SK-N-SH (cell line): ENCODE data around the gene ARIH2. TPM values are rescaled to one million over a fixed set of nuclear protein-coding genes. Genes with fewer than 3 reads are reported as not detected.
A peak's percentile ranks its signal among the peaks of the same experiment; 100 is the strongest.

Experiments used
- CTCF ChIA-PET: fragments of 300-600, 350-600 bp; formaldehyde crosslinking; extraction: SDS; loops from one replicate; lab custom pipeline; 2021; lab: Yijun Ruan, JAX
- POLR2A ChIA-PET: fragments of 350-600 bp; sonication (Branson Sonifier 250); formaldehyde crosslinking; extraction: SDS; loops from one replicate; lab custom pipeline; 2020; ENCODE audit warnings: antibody characterized with exemption, inconsistent platforms; lab: Yijun Ruan, JAX
- DNase-seq: peaks from one replicate; pipeline ENCODE4 v3.0.0; 2012
- H2AFZ ChIP-seq: fragments of 200-600 bp; sonication (generic); 2 replicates; pipeline ENCODE4 v1.8.1; 2016; ENCODE audit warnings: antibody characterized with exemption, mild to moderate bottlenecking, low read depth
- H3F3A ChIP-seq: fragments of 200-600 bp; sonication (generic); replicated peaks from 2 replicates; pipeline ENCODE3; 2016; ENCODE audit warnings: antibody characterized with exemption, mild to moderate bottlenecking; ENCODE audit not compliant: insufficient read depth
- H3K27ac ChIP-seq, 2 experiments: fragments of 200-500 bp in 1 of 2; fragments of 200-600 bp in 1 of 2; sonication (Bioruptor generic) in 1 of 2; sonication (generic), shearing (Covaris generic) in 1 of 2; 2 replicates each; pipeline versions ENCODE4 v1.5.1 to v1.6.1; 2014 to 2016; ENCODE audit warnings: low read depth in 2 of 2, inconsistent platforms in 1 of 2, low read length in 1 of 2, mild to moderate bottlenecking in 1 of 2, mixed read lengths in 1 of 2
- H3K27me3 ChIP-seq: fragments of 200-600 bp; sonication (generic), shearing (Covaris generic); 2 replicates; pipeline ENCODE4 v1.6.1; 2016; ENCODE audit warnings: mixed run types; ENCODE audit not compliant: insufficient read depth
- H3K36me3 ChIP-seq, 2 experiments: fragments of 200-500 bp in 1 of 2; fragments of 200-600 bp in 1 of 2; sonication (Bioruptor generic) in 1 of 2; sonication (generic) in 1 of 2; replicated peaks in 1 of 2; 2 replicates each; pipeline versions ENCODE3 to v1.5.1; 2014 to 2016; ENCODE audit warnings: low read length in 1 of 2, mild to moderate bottlenecking in 1 of 2; ENCODE audit not compliant: insufficient read depth in 2 of 2, control insufficient read depth in 1 of 2
- H3K4me1 ChIP-seq, 2 experiments: fragments of 200-500 bp in 1 of 2; fragments of 200-600 bp in 1 of 2; sonication (Bioruptor generic) in 1 of 2; sonication (generic), shearing (Covaris generic) in 1 of 2; 2 replicates each; pipeline versions ENCODE4 v1.5.1 to v1.6.1; 2014 to 2016; ENCODE audit warnings: low read depth in 1 of 2, low read length in 1 of 2, mixed run types in 1 of 2; ENCODE audit not compliant: insufficient read depth in 2 of 2, control insufficient read depth in 1 of 2
- H3K4me2 ChIP-seq: fragments of 200-600 bp; sonication (generic), shearing (Covaris generic); 2 replicates; pipeline ENCODE4 v1.6.1; 2017; ENCODE audit warnings: mixed run types
- H3K4me3 ChIP-seq, 2 experiments: fragments of 200-500 bp in 1 of 2; fragments of 200-600 bp in 1 of 2; sonication (Bioruptor generic) in 1 of 2; sonication (generic), shearing (Covaris generic) in 1 of 2; 2 replicates each; pipeline versions ENCODE4 v1.5.1 to v1.8.1; 2014 to 2016; ENCODE audit warnings: low read depth in 2 of 2, inconsistent platforms in 1 of 2, low read length in 1 of 2, mild to moderate bottlenecking in 1 of 2, mixed read lengths in 1 of 2, moderate library complexity in 1 of 2
- H3K79me2 ChIP-seq: fragments of 200-600 bp; sonication (generic); 2 replicates; pipeline ENCODE4 v1.8.1; 2017; ENCODE audit warnings: mild to moderate bottlenecking; ENCODE audit not compliant: insufficient read depth
- H3K9ac ChIP-seq: fragments of 200-600 bp; sonication (generic); 2 replicates; pipeline ENCODE4 v1.6.1; 2017; ENCODE audit warnings: mixed run types
- H3K9me2 ChIP-seq: fragments of 200-600 bp; sonication (generic); 2 replicates; pipeline ENCODE4 v1.6.1; 2017; ENCODE audit warnings: mixed run types
- H3K9me3 ChIP-seq: fragments of 200-600 bp; sonication (generic); 2 replicates; pipeline ENCODE4 v1.6.1; 2017; ENCODE audit warnings: mixed run types, mild to moderate bottlenecking, moderate library complexity
- H4K20me1 ChIP-seq: fragments of 200-600 bp; sonication (generic); 2 replicates; pipeline ENCODE4 v1.6.1; 2017; ENCODE audit warnings: mild to moderate bottlenecking, mixed run types; ENCODE audit not compliant: insufficient read depth
- FOSL2 ChIP-seq: IDR thresholded peaks from 2 replicates; pipeline ENCODE4 v1.4.0; 2012; ENCODE audit warnings: low read depth, mild to moderate bottlenecking, moderate library complexity, borderline replicate concordance
- FOXM1 ChIP-seq: IDR thresholded peaks from 2 replicates; pipeline ENCODE4 v1.4.0; 2012; ENCODE audit warnings: low read depth, mild to moderate bottlenecking
- GABPA ChIP-seq: IDR thresholded peaks from 2 replicates; pipeline ENCODE4 v1.4.0; 2012; ENCODE audit warnings: low read depth, mild to moderate bottlenecking
- NRF1 ChIP-seq: IDR thresholded peaks from 2 replicates; pipeline ENCODE4 v1.6.1; 2012; ENCODE audit warnings: low read depth, mild to moderate bottlenecking, low read length
- RFX5 ChIP-seq: IDR thresholded peaks from 2 replicates; pipeline ENCODE4 v1.6.1; 2012; ENCODE audit warnings: mild to moderate bottlenecking, improper control_type of control experiment, low read length
- SIN3A ChIP-seq: IDR thresholded peaks from 2 replicates; pipeline ENCODE4 v1.6.1; 2012; ENCODE audit warnings: low read depth, mild to moderate bottlenecking, low read length, moderate library complexity, borderline replicate concordance
- TCF12 ChIP-seq: IDR thresholded peaks from 2 replicates; pipeline ENCODE4 v1.4.0; 2012
- USF1 ChIP-seq: IDR thresholded peaks from 2 replicates; pipeline ENCODE4 v1.4.0; 2012; ENCODE audit warnings: low read depth, borderline replicate concordance
- WGBS: methylation state at CpG from one replicate; pipeline ENCODE4 v1.1.6; 2017; ENCODE audit warnings: low lambda C conversion rate; 5-methylcytosine and 5-hydroxymethylcytosine counted together
- polyA plus RNA-seq, 3 experiments: library from polyadenylated mRNA; depleted of rRNA; stranded (reverse); fragments of >200 nt; gene quantifications; 2 replicates each; pipeline ENCODE4 v1.2.3, GENCODE V29; 2012
- TF ChIP-seq, protein P1 (sequence below): fragments of 200-600 bp; sonication (generic); IDR thresholded peaks from 2 replicates; pipeline ENCODE4 v1.6.1; 2017; ENCODE audit warnings: antibody characterized with exemption, mild to moderate bottlenecking, moderate library complexity
- TF ChIP-seq, protein P2 (sequence below): IDR thresholded peaks from 2 replicates; pipeline ENCODE4; 2012

Gene ARIH2
- polyA plus RNA-seq, 1 of the 3 experiments (the other 2 are of a cell fraction): 69.7 TPM

GRCh38 chr3:49022688-49023171, 104.1 kb downstream of the ARIH2 start:
- H4K20me1 ChIP-seq: no peaks in the 10 kb centered on the region
- H3K4me2 ChIP-seq: peak overlapping the region; percentile 97
- H3K27ac ChIP-seq: peak overlapping the region; percentile 99
- peaks cover 8 to 30% of the 10 kb centered on the region in 2 experiments; a peak in 2 of 4 replicates for H3K4me1 ChIP-seq
- no peaks in the 10 kb centered on the region for H3K27me3 ChIP-seq
- H3K9me3 ChIP-seq: no peaks in the 10 kb centered on the region
- ChIA-PET POLR2A (interaction anchor here (0.6 to 4.6 kb wide), 5 partner anchors 15 to 428 kb away, joined by 3 to 80 read pairs (median 15); partner anchors contain the start of genes COL7A1, IP6K2, QRICH1 and WDR6), CTCF (interaction anchor here (1.2 to 14.2 kb wide), 13 partner anchors 9 to 427 kb away, joined by 3 to 114 read pairs (median 6); partner anchors contain the start of genes P4HTM, QRICH1, USP4 and WDR6)
- peak overlapping the region; percentile 99 for H3K9ac ChIP-seq
- H3K4me3 ChIP-seq: peak overlapping the region; percentile 87 to 94
- no peak overlapping the region for H2AFZ ChIP-seq
- H3K36me3 ChIP-seq: peaks cover 39 to 45% of the 10 kb centered on the region in 2 experiments
- peaks cover 85% of the 10 kb centered on the region for H3K79me2 ChIP-seq
- 16% methylated on average over 12 of the region's 12 CpGs for WGBS
- H3F3A ChIP-seq: peaks cover 44% of the 10 kb centered on the region
- H3K9me2 ChIP-seq: no peaks in the 10 kb centered on the region
- no peak for TF ChIP-seq FOXM1
- TF ChIP-seq RFX5: no peak
- no peak for TF ChIP-seq USF1
- TF ChIP-seq, protein P1, sequence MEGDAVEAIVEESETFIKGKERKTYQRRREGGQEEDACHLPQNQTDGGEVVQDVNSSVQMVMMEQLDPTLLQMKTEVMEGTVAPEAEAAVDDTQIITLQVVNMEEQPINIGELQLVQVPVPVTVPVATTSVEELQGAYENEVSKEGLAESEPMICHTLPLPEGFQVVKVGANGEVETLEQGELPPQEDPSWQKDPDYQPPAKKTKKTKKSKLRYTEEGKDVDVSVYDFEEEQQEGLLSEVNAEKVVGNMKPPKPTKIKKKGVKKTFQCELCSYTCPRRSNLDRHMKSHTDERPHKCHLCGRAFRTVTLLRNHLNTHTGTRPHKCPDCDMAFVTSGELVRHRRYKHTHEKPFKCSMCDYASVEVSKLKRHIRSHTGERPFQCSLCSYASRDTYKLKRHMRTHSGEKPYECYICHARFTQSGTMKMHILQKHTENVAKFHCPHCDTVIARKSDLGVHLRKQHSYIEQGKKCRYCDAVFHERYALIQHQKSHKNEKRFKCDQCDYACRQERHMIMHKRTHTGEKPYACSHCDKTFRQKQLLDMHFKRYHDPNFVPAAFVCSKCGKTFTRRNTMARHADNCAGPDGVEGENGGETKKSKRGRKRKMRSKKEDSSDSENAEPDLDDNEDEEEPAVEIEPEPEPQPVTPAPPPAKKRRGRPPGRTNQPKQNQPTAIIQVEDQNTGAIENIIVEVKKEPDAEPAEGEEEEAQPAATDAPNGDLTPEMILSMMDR: no peak
- no peak for TF ChIP-seq SIN3A
- DNase-seq: peak; percentile 32

DNA sequence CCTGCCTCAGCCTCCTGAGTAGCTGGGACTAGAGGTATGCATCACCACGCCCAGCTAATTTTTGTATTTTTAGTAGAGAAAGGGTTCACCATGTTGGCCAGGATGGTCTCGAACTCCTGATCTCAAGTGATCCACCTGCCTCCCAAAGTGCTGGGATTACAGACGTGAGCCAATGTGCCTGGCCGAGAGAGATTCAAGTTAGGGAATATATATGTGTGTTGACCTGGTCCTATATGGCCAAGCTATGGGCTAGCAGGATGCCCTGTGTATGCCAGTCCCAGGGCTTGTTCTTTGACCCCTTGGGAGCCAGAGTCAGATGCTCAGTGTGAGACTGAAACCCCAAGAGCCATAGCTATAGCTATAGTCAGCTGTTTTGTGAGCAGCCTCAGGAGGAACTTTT, 105.1 kb downstream of the ARIH2 start:
- Histone ChIP-seq H2AFZ (no peak overlapping the region), H3F3A (peaks cover 49% of the 10 kb centered on the region), H3K4me3 (no peak overlapping the region), H3K9me2 (no peaks in the 10 kb centered on the region), H3K4me1 (peaks cover 10 to 40% of the 10 kb centered on the region in 2 experiments; a peak in 3 of 4 replicates), H3K79me2 (peaks cover 89% of the 10 kb centered on the region), H3K4me2 (no peak overlapping the region), H3K27me3 (no peaks in the 10 kb centered on the region), H3K9ac (no peak overlapping the region), H3K36me3 (peaks cover 44 to 52% of the 10 kb centered on the region in 2 experiments), H3K27ac (0 out of 4 replicates have a peak overlapping the region, but pooled peaks of 1 of the 2 experiments have one; percentile 13), H4K20me1 (no peaks in the 10 kb centered on the region)
- DNase-seq: no peak
- POLR2A ChIA-PET: interaction anchor here (1.0 to 4.6 kb wide), 2 partner anchors 16 to 70 kb away, joined by 4 to 80 read pairs; partner anchors contain the start of genes QRICH1 and WDR6
- WGBS: 100% methylated on average over 4 of the region's 4 CpGs
- CTCF ChIA-PET: interaction anchor here (1.1 to 14.2 kb wide), 5 partner anchors 11 to 426 kb away, joined by 3 to 114 read pairs (median 14); partner anchors contain the start of genes P4HTM and WDR6
- TF ChIP-seq RFX5 (no peak), TCF12 (no peak), NRF1 (no peak), GABPA (no peak), FOSL2 (no peak)
- TF ChIP-seq, protein P2, sequence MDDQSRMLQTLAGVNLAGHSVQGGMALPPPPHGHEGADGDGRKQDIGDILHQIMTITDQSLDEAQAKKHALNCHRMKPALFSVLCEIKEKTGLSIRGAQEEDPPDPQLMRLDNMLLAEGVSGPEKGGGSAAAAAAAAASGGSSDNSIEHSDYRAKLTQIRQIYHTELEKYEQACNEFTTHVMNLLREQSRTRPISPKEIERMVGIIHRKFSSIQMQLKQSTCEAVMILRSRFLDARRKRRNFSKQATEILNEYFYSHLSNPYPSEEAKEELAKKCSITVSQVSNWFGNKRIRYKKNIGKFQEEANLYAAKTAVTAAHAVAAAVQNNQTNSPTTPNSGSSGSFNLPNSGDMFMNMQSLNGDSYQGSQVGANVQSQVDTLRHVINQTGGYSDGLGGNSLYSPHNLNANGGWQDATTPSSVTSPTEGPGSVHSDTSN: no peak
- TF ChIP-seq, all 33 proteins: peak for 0
- H3K9me3 ChIP-seq: no peaks in the 10 kb centered on the region
